Astrocyte of the spinal cord (primary cell): ENCODE results near the gene TFF1.

Source experiments
- DNase-seq: peaks from one replicate; pipeline ENCODE4 v3.0.0; 2011; ENCODE audit warnings: low read depth, low spot score
- H3K4me3 ChIP-seq: 2 replicates; pipeline ENCODE4 v1.5.1; 2011; ENCODE audit warnings: low read depth, mild to moderate bottlenecking, low read length, moderate library complexity
- in situ Hi-C: cut with HindIII; loops from 2 replicates; pipeline ENCODE4 v1.10.0; 2017; ENCODE audit warnings: low sequenced_read_pairs
- TF ChIP-seq, protein P1 (sequence below): IDR thresholded peaks from 2 replicates; pipeline ENCODE4 v1.5.1; 2012; ENCODE audit warnings: low read depth, mild to moderate bottlenecking, low read length, inconsistent platforms

Gene TFF1

DNA sequence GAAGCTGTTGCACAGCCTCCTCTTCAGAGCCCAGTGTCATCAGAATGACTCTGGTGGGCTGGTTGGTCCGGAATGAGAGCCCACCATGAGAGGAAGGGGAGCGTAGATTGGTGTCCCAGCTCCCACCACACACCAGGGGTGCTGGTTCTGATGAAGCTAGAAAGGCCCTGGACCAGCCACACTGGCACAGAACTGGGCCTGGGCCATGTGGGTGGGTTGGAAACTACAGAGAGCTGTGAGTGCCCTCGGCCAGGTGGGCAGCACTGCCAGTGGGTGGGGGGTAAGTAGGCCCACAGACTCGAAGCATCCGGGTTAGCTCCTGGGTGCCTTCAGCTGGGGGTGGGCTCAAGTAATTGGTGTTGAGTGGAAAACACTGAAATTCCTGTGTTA, 11.6 kb upstream of the TFF1 start:
- TF ChIP-seq, protein P1, sequence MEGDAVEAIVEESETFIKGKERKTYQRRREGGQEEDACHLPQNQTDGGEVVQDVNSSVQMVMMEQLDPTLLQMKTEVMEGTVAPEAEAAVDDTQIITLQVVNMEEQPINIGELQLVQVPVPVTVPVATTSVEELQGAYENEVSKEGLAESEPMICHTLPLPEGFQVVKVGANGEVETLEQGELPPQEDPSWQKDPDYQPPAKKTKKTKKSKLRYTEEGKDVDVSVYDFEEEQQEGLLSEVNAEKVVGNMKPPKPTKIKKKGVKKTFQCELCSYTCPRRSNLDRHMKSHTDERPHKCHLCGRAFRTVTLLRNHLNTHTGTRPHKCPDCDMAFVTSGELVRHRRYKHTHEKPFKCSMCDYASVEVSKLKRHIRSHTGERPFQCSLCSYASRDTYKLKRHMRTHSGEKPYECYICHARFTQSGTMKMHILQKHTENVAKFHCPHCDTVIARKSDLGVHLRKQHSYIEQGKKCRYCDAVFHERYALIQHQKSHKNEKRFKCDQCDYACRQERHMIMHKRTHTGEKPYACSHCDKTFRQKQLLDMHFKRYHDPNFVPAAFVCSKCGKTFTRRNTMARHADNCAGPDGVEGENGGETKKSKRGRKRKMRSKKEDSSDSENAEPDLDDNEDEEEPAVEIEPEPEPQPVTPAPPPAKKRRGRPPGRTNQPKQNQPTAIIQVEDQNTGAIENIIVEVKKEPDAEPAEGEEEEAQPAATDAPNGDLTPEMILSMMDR = no peak
- in situ Hi-C loops = no loop called here
- H3K4me3 ChIP-seq = no peak overlapping the region
- DNase-seq = no peak

DNA sequence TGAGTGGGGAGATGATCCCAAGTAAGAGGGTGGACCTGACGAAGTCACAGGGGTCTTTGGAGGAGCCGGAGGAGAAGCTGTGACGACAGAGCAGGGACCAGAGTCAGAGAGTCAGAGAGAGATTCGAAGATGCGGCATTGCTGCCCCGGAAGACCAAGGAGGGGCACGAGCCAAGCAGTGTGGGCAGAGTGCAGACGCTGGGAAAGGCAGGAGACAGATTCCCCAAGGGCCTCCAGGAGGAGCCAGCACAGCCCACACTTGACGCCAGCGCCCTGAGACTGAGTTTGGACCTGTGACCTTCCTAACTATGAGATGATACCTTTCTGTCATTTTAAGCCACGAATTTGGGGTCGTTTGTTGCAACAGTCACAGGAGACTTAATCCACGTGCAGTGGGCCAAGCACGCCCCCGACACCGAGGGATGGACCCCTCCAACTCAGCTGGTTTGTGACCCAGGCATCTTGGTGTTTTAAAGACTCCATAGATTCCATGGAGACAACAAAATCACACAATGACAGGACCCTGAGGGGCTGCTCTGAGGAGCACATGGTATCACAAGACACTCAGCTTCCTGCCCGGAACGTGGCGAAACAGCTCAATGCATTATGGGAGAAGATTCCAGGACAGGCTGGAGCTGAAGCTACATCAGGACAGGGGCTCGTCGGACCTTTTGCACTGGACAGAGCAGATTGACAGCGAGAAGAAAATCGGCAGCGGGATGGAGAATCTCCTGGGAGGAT, 11.0 kb upstream of the TFF1 start:
- TF ChIP-seq, protein P1 = no peak
- in situ Hi-C loops = no loop called here
- no peak overlapping the region for H3K4me3 ChIP-seq
- no peak for DNase-seq

DNA sequence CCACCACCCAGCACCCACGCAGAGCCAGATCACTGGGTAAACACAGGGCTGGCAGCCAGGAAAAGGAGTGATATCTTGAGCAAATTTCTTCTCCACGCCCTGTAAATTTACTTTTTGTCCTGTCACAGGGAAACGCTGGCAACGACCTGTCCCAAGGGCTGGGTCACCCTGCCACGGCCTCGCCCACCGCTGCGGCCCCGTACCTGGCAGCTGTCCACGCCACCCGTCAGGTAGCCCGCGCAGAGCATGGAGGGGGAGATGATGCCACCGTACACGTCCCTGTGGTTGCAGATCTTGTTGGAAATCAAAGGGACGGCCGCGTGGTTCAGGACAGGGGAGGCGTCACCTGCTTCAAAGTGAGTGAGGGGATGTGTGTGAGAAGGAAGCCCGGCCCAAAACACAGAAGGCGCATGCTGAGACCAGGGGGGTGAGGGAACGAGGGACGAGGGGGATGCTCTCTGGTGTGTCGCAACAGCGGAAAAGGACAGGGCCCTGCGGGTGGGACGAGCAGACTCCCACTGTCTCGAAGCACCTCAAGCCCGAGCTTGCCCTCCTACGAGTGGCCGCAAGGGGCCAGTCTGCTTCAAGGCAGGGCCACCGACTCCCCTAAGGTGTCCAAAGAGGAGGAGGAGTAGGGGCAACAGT, 10.1 kb upstream of the TFF1 start:
- no peak overlapping the region for H3K4me3 ChIP-seq
- DNase-seq = no peak
- TF ChIP-seq, protein P1 = no peak
- in situ Hi-C loops = no loop called here

DNA sequence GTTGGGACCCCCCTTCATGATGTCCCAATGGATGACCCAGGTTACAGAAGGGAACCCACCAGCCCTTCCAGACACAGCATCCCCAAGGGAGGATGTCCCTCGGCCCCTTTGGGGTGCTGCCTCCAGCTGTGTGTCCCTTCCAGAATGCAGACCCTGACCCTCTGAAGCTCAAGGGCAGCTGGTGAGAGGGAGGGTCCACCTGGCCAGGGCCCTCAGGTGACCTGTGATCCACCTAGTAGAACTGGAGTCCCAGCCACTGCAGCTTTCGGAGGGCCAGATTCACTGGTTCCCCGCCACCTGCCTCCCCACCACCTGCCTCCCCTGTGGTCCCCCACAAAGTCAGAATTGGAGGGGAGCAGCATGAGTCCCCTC, 9.6 kb upstream of the TFF1 start:
- no peak for DNase-seq
- in situ Hi-C loops = no loop called here
- TF ChIP-seq, protein P1 = no peak
- no peak overlapping the region for H3K4me3 ChIP-seq

DNA sequence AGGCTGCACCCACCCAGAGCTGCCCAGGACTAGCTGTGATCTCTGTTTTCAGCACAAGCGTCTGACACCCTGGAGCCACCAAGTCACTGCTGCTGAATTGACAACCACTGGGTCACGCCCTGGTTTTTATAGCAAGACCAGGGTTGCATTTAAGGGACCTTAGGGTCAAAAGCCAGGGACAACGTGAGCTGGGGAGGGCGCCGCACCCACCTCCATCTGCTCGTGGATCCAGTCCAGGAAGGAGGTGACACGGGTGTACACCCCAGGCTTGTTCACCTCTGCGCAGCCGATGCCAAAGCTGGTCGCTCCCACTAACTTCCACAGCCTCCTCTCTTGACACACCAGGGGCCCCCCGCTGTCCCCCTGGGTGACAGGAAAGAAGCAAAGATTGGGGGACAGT, 9.2 kb upstream of the TFF1 start:
- TF ChIP-seq, protein P1 = no peak
- no peak for DNase-seq
- no peak overlapping the region for H3K4me3 ChIP-seq
- in situ Hi-C loops = no loop called here

DNA sequence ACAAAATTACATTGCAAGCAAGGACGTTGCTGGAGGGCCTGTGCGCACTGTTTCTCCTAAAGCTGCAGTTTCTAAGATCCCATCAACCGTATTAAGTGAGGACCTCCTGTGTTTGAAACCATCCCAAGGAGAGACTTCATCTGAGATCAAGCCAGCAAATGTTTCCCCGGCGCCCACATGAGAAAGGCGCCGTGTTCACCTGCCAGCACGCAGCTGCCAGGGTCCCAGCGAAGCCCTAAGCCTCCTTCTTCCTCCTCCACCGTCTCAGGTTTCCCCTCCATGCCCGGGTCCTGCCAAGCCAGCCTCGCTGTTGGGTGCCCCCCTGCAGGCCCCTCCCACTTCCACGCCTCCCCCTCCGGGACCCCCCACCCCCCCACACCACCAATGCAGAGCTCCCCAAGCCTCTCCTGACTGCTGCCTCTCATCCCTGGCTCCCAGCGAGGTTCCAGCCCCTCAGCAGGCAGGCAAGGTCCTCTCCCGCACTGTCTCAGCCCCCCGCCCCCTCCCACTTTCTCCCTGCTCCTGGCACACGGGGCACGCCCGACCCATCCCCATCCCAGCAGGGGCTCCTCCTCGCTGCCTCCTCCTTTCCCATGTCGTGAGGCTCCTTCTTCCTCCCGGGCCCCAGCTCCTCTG, 8.6 kb upstream of the TFF1 start:
- TF ChIP-seq, protein P1 = no peak
- DNase-seq = no peak
- no peak overlapping the region for H3K4me3 ChIP-seq
- in situ Hi-C loops = no loop called here
